ENCODE measurements around the gene TTC3. TPM values are rescaled to one million over a fixed set of nuclear protein-coding genes. Genes with fewer than 3 reads are reported as not detected.

TTC3 gene
- total RNA-seq, 1 experiment from 2014 or later = 77.6 TPM

DNA sequence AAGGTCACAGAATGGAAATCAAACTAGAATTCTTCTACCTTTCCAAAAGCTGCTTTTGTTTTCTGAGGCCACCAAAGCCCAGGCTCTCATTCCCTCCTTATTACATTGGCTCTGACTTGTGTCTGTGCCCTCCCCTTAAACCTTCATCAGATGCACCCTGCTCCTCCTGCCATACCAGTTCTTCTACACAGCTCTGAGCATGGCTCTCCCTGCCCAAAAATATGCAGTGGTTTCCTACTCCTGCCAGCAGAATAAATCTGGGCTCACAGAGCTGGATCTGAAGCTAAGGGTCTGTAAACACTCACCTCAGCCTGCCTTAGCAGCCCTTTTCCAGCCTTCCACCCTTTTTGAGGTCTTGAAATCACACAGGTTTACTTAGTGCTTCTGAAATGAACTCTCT, 55.0 kb downstream of the TTC3 start:
- no peak overlapping the region for H3K4me2 ChIP-seq
- no TSS peak for BruUV-seq (replicated peaks)

DNA sequence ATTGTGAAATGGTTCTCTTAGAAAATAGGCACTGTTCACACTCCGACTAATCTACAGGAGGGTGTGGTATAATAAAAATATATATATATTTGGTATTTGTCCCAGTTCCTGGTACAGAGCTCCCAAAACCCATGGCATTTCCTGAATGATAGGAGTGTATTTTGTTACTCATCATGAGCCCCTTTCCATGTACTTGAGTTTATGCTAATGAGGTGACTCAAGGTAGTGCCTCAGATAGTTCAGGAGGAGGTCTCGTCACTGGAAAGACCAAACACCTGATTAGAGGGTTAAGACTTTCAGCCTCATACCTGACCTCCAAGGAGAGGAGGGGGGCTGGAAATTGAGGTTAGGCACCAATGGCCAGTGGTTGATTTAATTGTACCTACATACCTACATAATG, 57.9 kb downstream of the TTC3 start:
- Histone ChIP-seq H2AFZ (no peak overlapping the region), H3K4me1 (replicated peaks; ENCODE audit: insufficient read depth) (no peaks in the 10 kb centered on the region), H3F3A (ENCODE audit: insufficient read depth, low read depth) (no peaks in the 10 kb centered on the region), H3K79me2 (ENCODE audit: low read depth) (no peaks in the 10 kb centered on the region), H3K4me2 (no peak overlapping the region), H3K36me3 (ENCODE audit: low read depth) (peaks cover 6% of the 10 kb centered on the region; the same call in 1 of the 2 replicates), H3K9me2 (ENCODE audit: insufficient read depth) (no peaks in the 10 kb centered on the region), H3K4me3 (no peak overlapping the region), H3K27me3 (ENCODE audit: insufficient read depth, low read depth) (no peaks in the 10 kb centered on the region), H3K9me3 (ENCODE audit: insufficient read depth, low read depth) (no peaks in the 10 kb centered on the region), H3K27ac (no peak overlapping the region), H4K20me1 (ENCODE audit: insufficient read depth) (no peaks in the 10 kb centered on the region)
- intact Hi-C loops (cut with micrococcal nuclease; ENCODE audit: unreplicated experiment) = no loop called here
- TF ChIP-seq, protein P1, sequence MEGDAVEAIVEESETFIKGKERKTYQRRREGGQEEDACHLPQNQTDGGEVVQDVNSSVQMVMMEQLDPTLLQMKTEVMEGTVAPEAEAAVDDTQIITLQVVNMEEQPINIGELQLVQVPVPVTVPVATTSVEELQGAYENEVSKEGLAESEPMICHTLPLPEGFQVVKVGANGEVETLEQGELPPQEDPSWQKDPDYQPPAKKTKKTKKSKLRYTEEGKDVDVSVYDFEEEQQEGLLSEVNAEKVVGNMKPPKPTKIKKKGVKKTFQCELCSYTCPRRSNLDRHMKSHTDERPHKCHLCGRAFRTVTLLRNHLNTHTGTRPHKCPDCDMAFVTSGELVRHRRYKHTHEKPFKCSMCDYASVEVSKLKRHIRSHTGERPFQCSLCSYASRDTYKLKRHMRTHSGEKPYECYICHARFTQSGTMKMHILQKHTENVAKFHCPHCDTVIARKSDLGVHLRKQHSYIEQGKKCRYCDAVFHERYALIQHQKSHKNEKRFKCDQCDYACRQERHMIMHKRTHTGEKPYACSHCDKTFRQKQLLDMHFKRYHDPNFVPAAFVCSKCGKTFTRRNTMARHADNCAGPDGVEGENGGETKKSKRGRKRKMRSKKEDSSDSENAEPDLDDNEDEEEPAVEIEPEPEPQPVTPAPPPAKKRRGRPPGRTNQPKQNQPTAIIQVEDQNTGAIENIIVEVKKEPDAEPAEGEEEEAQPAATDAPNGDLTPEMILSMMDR (conservative IDR thresholded peaks at IDR 0.05) = no peak
- TF ChIP-seq EZH2 (IDR thresholded peaks at IDR 0.05; ENCODE audit: low read depth) = no peak
- CTCF ChIA-PET = no interaction called here
- POLR2A ChIA-PET (ENCODE audit: unreplicated experiment) = no interaction called here
- peak in 1 of 2 experiments; percentile 35 for DNase-seq
- BruUV-seq (replicated peaks) = no TSS peak

More for the DNA sequence above, 55.0 kb downstream of the TTC3 start:
- TF ChIP-seq EZH2 (IDR thresholded peaks at IDR 0.05; ENCODE audit: low read depth) = no peak
- TF ChIP-seq, protein P1 (conservative IDR thresholded peaks at IDR 0.05) = no peak
- Histone ChIP-seq H4K20me1 (ENCODE audit: insufficient read depth) (no peaks in the 10 kb centered on the region), H3K4me1 (replicated peaks; ENCODE audit: insufficient read depth) (no peaks in the 10 kb centered on the region), H3K27ac (no peak overlapping the region), H2AFZ (no peak overlapping the region), H3K79me2 (ENCODE audit: low read depth) (no peaks in the 10 kb centered on the region), H3K27me3 (ENCODE audit: insufficient read depth, low read depth) (no peaks in the 10 kb centered on the region), H3F3A (ENCODE audit: insufficient read depth, low read depth) (no peaks in the 10 kb centered on the region), H3K9me3 (ENCODE audit: insufficient read depth, low read depth) (no peaks in the 10 kb centered on the region), H3K4me3 (no peak overlapping the region), H3K36me3 (ENCODE audit: low read depth) (no peaks in the 10 kb centered on the region), H3K9me2 (ENCODE audit: insufficient read depth) (no peaks in the 10 kb centered on the region)
- CTCF ChIA-PET = interaction anchor here (0.6 kb wide), 1 partner anchor 30 kb away, joined by 3 read pairs; no protein-coding TSS in a partner anchor
- DNase-seq = peak; percentile 45 to 47
- intact Hi-C loops (cut with micrococcal nuclease; ENCODE audit: unreplicated experiment) = no loop called here
- POLR2A ChIA-PET (ENCODE audit: unreplicated experiment) = no interaction called here

DNA sequence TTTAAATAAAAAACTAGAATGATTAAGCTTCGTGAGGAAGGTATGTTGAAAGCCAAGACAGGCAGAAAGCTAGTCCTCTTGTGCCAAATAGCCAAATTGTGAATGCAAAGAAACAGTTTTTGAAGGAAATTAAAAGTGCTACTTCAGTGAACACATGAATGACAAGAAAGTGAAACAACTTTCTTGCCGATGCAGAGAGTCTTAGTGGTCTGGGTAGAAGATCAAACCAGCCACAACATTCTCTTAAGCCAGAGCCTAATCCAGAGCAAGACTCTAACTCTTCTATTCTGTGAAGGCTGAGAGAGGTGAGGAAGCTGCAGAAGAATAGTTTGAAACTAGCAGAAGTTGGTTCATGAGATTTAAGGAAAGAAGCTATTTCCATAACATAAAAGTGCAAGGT, 63.2 kb downstream of the TTC3 start:
- intact Hi-C loops (cut with micrococcal nuclease; ENCODE audit: unreplicated experiment) = no loop called here
- TF ChIP-seq, protein P1 (conservative IDR thresholded peaks at IDR 0.05) = no peak
- TF ChIP-seq EZH2 (IDR thresholded peaks at IDR 0.05; ENCODE audit: low read depth) = no peak
- H3K4me1 ChIP-seq (replicated peaks; ENCODE audit: insufficient read depth) = no peaks in the 10 kb centered on the region
- peaks cover 19% of the 10 kb centered on the region; the same call in 1 of the 2 replicates for H3K36me3 ChIP-seq (ENCODE audit: low read depth)
- H3K79me2 ChIP-seq (ENCODE audit: low read depth) = no peaks in the 10 kb centered on the region
- H4K20me1 ChIP-seq (ENCODE audit: insufficient read depth) = no peaks in the 10 kb centered on the region; the same call in 1 of the 2 replicates
- no peak overlapping the region for H2AFZ ChIP-seq
- DNase-seq = no peak
- no peaks in the 10 kb centered on the region for H3K9me2 ChIP-seq (ENCODE audit: insufficient read depth)
- H3K27ac ChIP-seq = no peak overlapping the region
- no peak overlapping the region for H3K4me2 ChIP-seq
- no peaks in the 10 kb centered on the region for H3F3A ChIP-seq (ENCODE audit: insufficient read depth, low read depth)
- BruUV-seq (replicated peaks) = no TSS peak
- no peaks in the 10 kb centered on the region for H3K27me3 ChIP-seq (ENCODE audit: insufficient read depth, low read depth)
- no peak overlapping the region for H3K4me3 ChIP-seq
- POLR2A ChIA-PET (ENCODE audit: unreplicated experiment) = no interaction called here
- CTCF ChIA-PET = interaction anchor here (0.8 kb wide), 1 partner anchor 159 kb away, joined by 3 read pairs; no protein-coding TSS in a partner anchor
- H3K9me3 ChIP-seq (ENCODE audit: insufficient read depth, low read depth) = no peaks in the 10 kb centered on the region

Data from PC-9 (cell line).